CD4-positive, alpha-beta T cell treated with Interleukin-17A for 4 hours (primary cell): Measurements from ENCODE around the gene MTERF1.

Experiments used
- DNase-seq: peaks from one replicate; pipeline ENCODE4 v3.0.0-alpha.2; 2020; ENCODE audit warnings: mixed read lengths

MTERF1 gene

DNA sequence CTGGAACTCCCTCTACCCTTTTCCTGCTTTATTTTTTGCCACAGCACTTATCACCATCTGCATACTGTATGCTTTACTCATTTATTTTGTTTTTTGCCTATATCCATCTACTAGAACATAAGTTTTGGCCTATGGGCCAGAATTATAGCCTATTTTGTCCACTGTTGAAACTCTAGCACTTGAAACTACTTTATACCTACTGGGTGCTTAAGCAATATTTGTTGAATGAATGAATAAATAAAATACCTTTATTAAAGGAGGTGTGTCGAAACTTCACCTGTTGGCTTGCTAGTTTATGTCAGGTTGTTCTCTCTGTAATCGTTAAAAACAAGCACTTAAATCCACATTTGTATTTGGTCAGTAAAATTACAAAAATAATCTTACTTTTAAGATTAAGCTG is 53.3 kb downstream of the MTERF1 start:
- DNase-seq: no peak

- no peak for DNase-seq
Observed at GRCh38 chr7:91826377-91826776, 54.1 kb downstream of the MTERF1 start.

DNA sequence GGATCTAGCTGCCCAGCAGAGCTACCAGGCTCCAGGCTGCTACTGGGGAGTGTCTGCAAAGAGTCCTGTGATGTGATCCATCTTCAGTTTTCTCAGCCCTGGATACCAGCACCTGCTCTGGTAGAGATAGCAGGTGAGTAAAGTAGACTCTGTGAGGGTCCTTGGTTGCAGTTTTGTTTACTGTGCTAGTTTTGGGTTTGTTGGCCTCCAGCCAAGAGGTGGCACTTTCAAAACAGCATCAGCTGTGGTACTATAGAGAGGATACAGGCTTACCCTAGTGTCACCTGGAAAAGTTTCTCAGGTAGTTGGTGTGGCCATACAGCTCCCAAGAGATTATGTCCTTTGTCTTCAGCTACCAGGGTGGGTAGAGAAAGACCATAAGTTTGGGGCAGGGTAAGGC is 56.3 kb downstream of the MTERF1 start:
- DNase-seq: no peak
